Endothelial cell of umbilical vein (primary cell): ENCODE data around the gene FSTL3.

Experiments
- FOS ChIP-seq: IDR thresholded peaks from 2 replicates; pipeline ENCODE4 v1.6.1; 2011; ENCODE audit warnings: mild to moderate bottlenecking, low read length, moderate library complexity, borderline replicate concordance; ENCODE audit not compliant: insufficient read depth
- GATA2 ChIP-seq: IDR thresholded peaks from 2 replicates; pipeline ENCODE4 v1.7.0; 2011; ENCODE audit warnings: low read depth, mild to moderate bottlenecking, moderate library complexity, mixed read lengths, low read length; ENCODE audit not compliant: insufficient read length, insufficient read depth
- MYC ChIP-seq: IDR thresholded peaks from one replicate; pipeline ENCODE4 v1.6.1; 2011; ENCODE audit warnings: mild to moderate bottlenecking, low read depth, low read length
- POLR2A ChIP-seq: IDR thresholded peaks from 2 replicates; pipeline ENCODE4 v1.6.1; 2012; ENCODE audit warnings: low read depth, mild to moderate bottlenecking, control low read depth, low read length
- TF ChIP-seq, protein P1 (sequence below), 2 donors: IDR thresholded peaks; 1 replicate in 1 of 2; 2 replicates in 1 of 2; pipeline ENCODE4 v1.5.1; 2011; ENCODE audit warnings: low read length in 2 of 2, mild to moderate bottlenecking in 2 of 2, moderate library complexity in 2 of 2, control low read depth in 1 of 2, inconsistent platforms in 1 of 2, low read depth in 1 of 2; ENCODE audit not compliant: insufficient read depth in 1 of 2; ENCODE audit errors: extremely low read depth in 1 of 2
- TF ChIP-seq, protein P2 (sequence below): IDR thresholded peaks from 2 replicates; pipeline ENCODE4 v1.6.1; 2011; ENCODE audit not compliant: insufficient read depth, insufficient read length

DNA sequence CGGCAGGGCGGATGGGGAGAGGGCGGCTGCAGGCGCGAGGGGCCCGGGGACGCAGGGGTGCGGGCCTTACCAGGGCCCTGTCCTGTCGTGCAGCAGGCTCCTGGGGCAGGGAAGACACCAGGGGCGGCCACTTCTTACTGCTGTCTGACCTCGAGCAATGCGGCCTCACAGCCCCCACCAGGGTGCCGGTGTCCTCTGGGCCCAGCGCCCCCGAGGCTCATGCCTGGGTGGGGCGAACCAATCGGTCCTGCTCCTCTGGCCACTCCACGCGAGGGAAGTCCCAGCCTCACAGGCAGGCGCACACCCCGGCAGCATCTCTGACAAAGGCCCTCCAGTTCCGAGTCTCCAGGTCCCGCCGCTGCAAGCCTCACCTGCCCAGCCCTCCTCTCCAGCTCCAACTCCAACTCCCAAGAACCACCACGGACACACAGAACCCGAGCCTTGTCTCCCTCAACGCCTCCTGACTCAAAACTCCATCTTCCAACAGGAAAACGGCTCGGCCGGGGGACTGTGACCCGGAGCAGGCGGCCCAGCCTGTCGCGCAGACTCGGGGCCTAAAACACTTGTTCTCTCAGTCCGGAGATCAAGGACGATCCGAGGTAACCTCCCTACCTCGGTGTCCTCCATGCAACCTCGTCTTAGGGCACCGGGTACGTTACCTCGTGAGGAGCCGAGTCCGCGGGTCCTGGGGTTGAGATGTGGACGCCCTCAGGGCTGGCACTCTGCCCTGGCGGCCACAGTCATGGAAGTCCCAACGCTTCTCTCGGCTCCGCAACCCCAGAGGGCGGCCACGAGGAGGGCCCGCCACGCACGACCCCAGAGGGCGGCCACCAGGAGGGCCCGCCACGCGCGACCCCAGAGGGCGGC, 30.0 kb upstream of the FSTL3 start:
- TF ChIP-seq, protein P1, sequence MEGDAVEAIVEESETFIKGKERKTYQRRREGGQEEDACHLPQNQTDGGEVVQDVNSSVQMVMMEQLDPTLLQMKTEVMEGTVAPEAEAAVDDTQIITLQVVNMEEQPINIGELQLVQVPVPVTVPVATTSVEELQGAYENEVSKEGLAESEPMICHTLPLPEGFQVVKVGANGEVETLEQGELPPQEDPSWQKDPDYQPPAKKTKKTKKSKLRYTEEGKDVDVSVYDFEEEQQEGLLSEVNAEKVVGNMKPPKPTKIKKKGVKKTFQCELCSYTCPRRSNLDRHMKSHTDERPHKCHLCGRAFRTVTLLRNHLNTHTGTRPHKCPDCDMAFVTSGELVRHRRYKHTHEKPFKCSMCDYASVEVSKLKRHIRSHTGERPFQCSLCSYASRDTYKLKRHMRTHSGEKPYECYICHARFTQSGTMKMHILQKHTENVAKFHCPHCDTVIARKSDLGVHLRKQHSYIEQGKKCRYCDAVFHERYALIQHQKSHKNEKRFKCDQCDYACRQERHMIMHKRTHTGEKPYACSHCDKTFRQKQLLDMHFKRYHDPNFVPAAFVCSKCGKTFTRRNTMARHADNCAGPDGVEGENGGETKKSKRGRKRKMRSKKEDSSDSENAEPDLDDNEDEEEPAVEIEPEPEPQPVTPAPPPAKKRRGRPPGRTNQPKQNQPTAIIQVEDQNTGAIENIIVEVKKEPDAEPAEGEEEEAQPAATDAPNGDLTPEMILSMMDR (IDR thresholded peaks at IDR 0.05; ENCODE audit: extremely low read depth in 1 of 2, insufficient read depth in 1 of 2, low read depth in 1 of 2, low read length in 2 of 2): no peak
- no peak for TF ChIP-seq FOS
- TF ChIP-seq POLR2A: no peak
- TF ChIP-seq GATA2: no peak
- TF ChIP-seq MYC: no peak
- TF ChIP-seq, protein P2, sequence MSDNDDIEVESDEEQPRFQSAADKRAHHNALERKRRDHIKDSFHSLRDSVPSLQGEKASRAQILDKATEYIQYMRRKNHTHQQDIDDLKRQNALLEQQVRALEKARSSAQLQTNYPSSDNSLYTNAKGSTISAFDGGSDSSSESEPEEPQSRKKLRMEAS: no peak
